Measurements from ENCODE around the gene BEAN1. TPM values are rescaled to one million over a fixed set of nuclear protein-coding genes. Genes with fewer than 3 reads are reported as not detected.

The BEAN1 gene
- total RNA-seq, 1 donor from 2014 or later = 6.7 TPM

DNA sequence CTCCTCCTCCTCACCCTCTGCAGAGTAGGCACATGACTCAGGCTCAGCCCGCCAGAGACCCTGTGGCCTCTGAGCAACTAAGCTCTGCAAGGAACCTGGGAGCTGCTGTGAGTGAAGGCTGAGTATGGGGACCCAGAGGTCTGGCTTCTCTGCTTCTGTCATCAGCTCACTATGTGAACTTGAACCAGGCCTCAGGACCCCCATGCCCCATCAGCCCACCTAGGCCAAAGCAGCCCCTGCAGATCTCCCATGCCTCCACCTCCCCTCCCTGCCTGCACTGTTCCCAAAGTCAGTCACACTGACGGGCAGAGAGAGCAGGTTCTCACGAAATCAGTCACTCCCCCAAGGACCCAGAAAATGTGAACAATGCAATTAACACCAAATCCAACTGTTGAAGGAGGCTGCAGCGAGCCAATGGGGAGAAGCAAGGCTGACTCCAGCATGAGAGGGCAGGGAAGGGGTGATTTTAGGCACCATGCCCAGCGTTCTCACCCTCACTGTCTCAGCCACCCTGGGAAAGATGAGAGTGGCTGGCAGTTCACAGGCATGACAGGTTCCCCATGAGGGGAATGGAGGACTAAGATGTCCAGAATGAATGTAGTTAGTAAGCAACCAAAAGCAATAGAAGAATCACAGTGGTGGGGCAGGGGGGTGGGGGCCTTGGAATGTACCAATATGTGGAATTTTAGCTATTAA lies 60.6 kb downstream of the BEAN1 start:
- no peaks in the 10 kb centered on the region for H3K36me3 ChIP-seq (ENCODE audit: control insufficient read depth, insufficient read depth, low read length)
- TF ChIP-seq CTCF (IDR thresholded peaks at IDR 0.05; ENCODE audit: insufficient read depth, low read length, poor library complexity, severe bottlenecking) = no peak

GRCh38 chr16:66488505-66488904 lies 61.4 kb downstream of the BEAN1 start:
- H3K4me3 ChIP-seq (ENCODE audit: low read depth, low read length) = no peak overlapping the region
- no peaks in the 10 kb centered on the region for H3K27me3 ChIP-seq (ENCODE audit: control insufficient read depth, insufficient read depth, low read length)
- no peaks in the 10 kb centered on the region for H3K36me3 ChIP-seq (ENCODE audit: control insufficient read depth, insufficient read depth, low read length)
- DNase-seq (ENCODE audit: low read depth) = no peak
- TF ChIP-seq CTCF (IDR thresholded peaks at IDR 0.05; ENCODE audit: insufficient read depth, low read length, poor library complexity, severe bottlenecking) = no peak

More for the DNA sequence above, 60.6 kb downstream of the BEAN1 start:
- no peak for DNase-seq (ENCODE audit: low read depth)
- H3K27me3 ChIP-seq (ENCODE audit: control insufficient read depth, insufficient read depth, low read length) = no peaks in the 10 kb centered on the region
- H3K4me3 ChIP-seq (ENCODE audit: low read depth, low read length) = no peak overlapping the region

DNA sequence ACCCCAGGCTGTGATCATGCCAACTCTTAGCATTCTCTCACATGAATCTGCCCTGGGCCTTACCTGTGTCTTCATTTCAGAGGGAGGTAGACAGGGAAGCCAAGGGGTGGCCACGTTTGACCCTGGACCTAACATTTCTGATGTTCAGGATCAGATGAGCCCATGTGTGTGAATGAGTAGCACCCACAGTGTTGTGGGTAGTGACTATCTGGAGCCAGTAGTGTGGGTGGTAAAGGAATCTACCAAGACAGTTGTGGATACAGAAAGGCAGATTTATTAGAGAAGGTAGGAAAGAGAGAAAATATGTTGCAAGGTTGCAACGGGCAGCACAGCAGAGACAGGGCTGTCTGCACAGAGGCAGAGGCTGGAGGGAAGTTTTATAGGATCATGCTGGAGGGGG lies 62.3 kb downstream of the BEAN1 start:
- Histone ChIP-seq H3K27me3 (ENCODE audit: control insufficient read depth, insufficient read depth, low read length) (no peaks in the 10 kb centered on the region), H3K36me3 (ENCODE audit: control insufficient read depth, insufficient read depth, low read length) (no peaks in the 10 kb centered on the region), H3K4me3 (ENCODE audit: low read depth, low read length) (no peak overlapping the region)
- DNase-seq (ENCODE audit: low read depth) = no peak
- no peak for TF ChIP-seq CTCF (IDR thresholded peaks at IDR 0.05; ENCODE audit: insufficient read depth, low read length, poor library complexity, severe bottlenecking)

DNA sequence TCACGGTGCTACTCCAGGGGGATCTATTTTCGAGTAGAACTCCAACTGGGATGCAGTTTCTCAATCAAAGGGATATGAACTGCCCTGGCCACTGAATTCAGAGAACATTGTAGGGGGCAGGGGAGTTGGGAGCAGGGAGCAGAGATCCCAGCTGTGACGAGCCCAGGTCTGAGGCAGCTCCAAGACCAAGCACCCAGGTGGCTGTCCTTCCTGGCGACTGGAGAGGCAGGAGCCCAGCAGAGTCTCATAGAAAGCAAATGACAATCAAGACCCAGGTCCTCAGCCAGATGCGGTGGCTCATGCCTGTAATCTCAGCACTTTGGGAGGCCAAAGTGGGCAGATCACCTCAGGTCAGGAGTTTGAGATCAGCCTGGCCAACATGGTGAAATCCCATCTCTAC lies 62.7 kb downstream of the BEAN1 start:
- DNase-seq (ENCODE audit: low read depth) = no peak
- TF ChIP-seq CTCF (IDR thresholded peaks at IDR 0.05; ENCODE audit: insufficient read depth, low read length, poor library complexity, severe bottlenecking) = no peak
- Histone ChIP-seq H3K36me3 (ENCODE audit: control insufficient read depth, insufficient read depth, low read length) (no peaks in the 10 kb centered on the region), H3K27me3 (ENCODE audit: control insufficient read depth, insufficient read depth, low read length) (no peaks in the 10 kb centered on the region), H3K4me3 (ENCODE audit: low read depth, low read length) (no peak overlapping the region)

DNA sequence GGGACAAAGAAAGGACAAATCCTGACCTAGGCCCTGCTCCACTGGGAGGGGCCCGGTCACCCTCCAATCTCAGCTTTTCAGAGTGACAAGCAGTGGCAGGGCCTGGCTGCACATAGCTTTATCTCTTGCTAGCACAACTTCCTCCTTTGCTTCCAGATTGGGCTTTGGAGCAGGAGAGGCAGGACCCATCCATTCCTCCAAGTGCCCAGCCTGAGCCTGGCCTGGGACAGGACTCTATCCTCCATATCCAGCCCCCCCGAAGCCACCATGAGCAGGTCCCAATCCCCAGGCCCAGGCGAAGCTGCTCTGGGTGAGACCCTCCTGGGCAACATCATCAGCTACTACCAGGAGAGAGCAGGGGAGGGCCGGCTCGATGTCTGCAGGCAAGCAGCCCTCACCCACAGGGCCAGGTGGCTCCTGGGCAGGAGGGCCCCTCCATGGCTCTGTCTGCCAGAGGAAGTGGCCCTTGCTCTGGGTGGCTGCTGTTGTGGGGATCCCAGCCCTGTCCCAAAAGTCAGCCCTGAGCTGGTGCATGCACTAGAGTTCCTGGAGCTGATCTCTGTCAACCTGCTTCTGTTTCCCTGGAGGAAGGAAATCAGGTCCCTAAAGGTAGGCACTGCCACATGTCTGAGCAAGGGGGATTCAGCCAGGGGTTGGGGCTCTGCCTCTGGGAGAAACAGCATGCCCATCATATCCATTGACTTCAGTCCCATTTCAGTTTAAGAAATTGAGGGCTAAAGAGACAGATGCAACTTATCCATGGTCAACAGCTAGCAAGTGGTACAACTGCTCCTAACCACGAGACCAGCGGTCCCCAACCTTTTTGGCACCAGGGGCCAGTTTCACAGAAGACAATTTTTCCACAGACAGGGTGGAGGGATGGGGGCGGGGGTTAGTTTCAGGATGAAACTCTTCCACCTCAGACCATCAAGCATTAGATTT lies 64.0 kb downstream of the BEAN1 start:
- no peaks in the 10 kb centered on the region for H3K27me3 ChIP-seq (ENCODE audit: control insufficient read depth, insufficient read depth, low read length)
- TF ChIP-seq CTCF (IDR thresholded peaks at IDR 0.05; ENCODE audit: insufficient read depth, low read length, poor library complexity, severe bottlenecking) = no peak
- H3K36me3 ChIP-seq (ENCODE audit: control insufficient read depth, insufficient read depth, low read length) = no peaks in the 10 kb centered on the region
- no peak for DNase-seq (ENCODE audit: low read depth)
- H3K4me3 ChIP-seq (ENCODE audit: low read depth, low read length) = no peak overlapping the region
